Muscle layer of duodenum (tissue), 2 donors: ENCODE measurements around the gene MICAL1.

Source experiments
- H3K27ac ChIP-seq: one replicate; pipeline ENCODE4 v1.7.0; 2013; ENCODE audit warnings: mild to moderate bottlenecking, low read length
- H3K27me3 ChIP-seq: one replicate; pipeline ENCODE4 v1.7.0; 2013; ENCODE audit warnings: low read depth, mild to moderate bottlenecking, control low read depth, low read length
- H3K36me3 ChIP-seq, 2 donors: one replicate each; pipeline ENCODE4 v1.7.0; 2013; ENCODE audit warnings: low read length in 2 of 2, control low read depth in 1 of 2, mild to moderate bottlenecking in 1 of 2; ENCODE audit not compliant: insufficient read depth in 2 of 2, control insufficient read depth in 1 of 2
- H3K4me1 ChIP-seq, 2 donors: one replicate each; pipeline ENCODE4 v1.7.0; 2013; ENCODE audit warnings: low read length in 2 of 2, mild to moderate bottlenecking in 2 of 2, control low read depth in 1 of 2, moderate library complexity in 1 of 2; ENCODE audit not compliant: insufficient read depth in 2 of 2, control insufficient read depth in 1 of 2
- H3K4me3 ChIP-seq, 2 donors: one replicate each; pipeline ENCODE4 v1.7.0; 2013; ENCODE audit warnings: low read length in 2 of 2, low read depth in 1 of 2, mild to moderate bottlenecking in 1 of 2
- H3K9me3 ChIP-seq, 2 donors: one replicate each; pipeline ENCODE4 v1.7.0; 2013; ENCODE audit warnings: low read length in 2 of 2, control low read depth in 1 of 2, mild to moderate bottlenecking in 1 of 2; ENCODE audit not compliant: control insufficient read depth in 1 of 2
- donor health status: healthy.

The MICAL1 gene

DNA sequence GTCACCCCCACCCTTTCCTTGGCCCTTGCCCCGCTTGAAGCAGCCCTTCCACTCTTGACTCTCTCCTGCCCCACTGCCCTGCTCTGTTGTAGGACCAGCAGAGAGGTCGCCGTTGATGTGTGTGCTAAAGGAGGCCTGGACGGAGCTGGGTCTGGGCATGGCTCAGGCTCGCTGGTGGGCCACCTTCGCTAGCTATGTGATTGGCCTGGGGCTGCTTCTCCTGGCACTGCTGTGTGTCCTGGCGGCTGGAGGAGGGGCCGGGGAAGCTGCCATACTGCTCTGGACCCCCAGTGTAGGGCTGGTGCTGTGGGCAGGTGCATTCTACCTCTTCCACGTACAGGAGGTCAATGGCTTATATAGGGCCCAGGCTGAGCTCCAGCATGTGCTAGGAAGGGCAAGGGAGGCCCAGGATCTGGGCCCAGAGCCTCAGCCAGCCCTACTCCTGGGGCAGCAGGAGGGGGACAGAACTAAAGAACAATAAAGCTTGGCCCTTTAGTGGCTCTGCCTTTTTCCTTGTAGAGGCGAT is 12.1 kb downstream of the MICAL1 start:
- Histone ChIP-seq H3K4me1 (peaks cover 6 to 12% of the 10 kb centered on the region in 2 donors), H3K27ac (no peak overlapping the region), H3K36me3 (peaks cover 23 to 31% of the 10 kb centered on the region in 2 donors), H3K27me3 (no peaks in the 10 kb centered on the region), H3K4me3 (no peak overlapping the region), H3K9me3 (no peaks in the 10 kb centered on the region)

DNA sequence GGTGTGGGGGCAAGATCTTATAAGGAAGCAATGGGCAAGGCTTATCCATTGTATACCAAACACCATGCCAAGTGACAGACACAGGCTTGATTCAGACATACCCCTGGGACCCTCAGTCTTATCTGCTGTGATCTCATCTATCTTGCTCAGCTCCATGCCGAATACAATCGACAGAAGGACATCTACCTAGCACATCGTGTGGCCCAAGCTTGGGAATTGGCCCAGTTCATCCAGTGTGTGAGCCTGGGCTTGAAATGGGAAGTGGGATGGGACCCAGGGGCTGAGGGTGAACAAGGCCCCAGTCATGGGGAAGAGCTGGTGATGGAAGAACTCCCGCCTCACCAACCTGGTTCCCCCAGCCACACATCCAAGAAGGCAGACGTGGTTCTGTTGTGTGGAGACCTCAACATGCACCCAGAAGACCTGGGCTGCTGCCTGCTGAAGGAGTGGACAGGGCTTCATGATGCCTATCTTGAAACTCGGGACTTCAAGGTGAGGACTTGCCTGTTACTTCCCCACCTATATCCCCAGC is 13.1 kb downstream of the MICAL1 start:
- H3K9me3 ChIP-seq, result no peaks in the 10 kb centered on the region
- H3K4me3 ChIP-seq, result no peak overlapping the region
- peaks cover 6 to 12% of the 10 kb centered on the region in 2 donors for H3K4me1 ChIP-seq
- no peak overlapping the region for H3K27ac ChIP-seq
- H3K27me3 ChIP-seq, result no peaks in the 10 kb centered on the region
- H3K36me3 ChIP-seq, result peaks cover 23 to 31% of the 10 kb centered on the region in 2 donors

DNA sequence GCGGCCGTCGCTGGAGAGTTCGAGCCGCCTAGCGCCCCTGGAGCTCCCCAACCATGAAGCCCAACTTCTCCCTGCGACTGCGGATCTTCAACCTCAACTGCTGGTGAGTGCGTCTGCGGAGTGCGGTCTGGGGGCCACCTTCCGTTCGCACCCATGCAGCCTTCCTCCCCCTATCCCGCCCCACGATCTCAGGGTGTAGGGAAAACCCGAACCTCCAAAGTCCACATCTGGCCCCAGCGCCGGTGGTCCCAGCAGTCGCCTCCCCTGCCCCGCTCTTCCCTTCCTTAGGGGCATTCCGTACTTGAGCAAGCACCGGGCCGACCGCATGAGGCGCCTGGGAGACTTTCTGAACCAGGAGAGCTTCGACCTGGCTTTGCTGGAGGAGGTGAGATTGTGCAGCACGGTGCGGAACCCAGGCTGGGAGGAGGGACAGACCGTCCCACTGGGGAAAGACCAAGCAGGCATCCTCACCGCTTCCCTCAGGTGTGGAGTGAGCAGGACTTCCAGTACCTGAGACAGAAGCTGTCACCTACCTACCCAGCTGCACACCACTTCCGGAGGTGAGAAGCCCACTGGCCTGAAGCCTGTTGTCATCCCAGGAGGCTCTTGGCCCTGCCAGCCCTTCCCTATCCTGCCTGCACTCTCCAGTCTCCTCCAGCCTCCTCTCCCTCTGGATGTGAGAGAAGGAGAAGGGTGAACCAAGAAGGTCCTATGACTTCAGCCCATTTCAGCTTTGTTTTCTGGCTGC is 14.3 kb downstream of the MICAL1 start:
- Histone ChIP-seq H3K4me1 (peaks cover 6 to 12% of the 10 kb centered on the region in 2 donors), H3K27ac (peak overlapping the region; percentile 31), H3K4me3 (peak overlapping the region; percentile 66 to 90), H3K27me3 (no peaks in the 10 kb centered on the region), H3K36me3 (peaks cover 17 to 23% of the 10 kb centered on the region in 2 donors), H3K9me3 (no peaks in the 10 kb centered on the region)

DNA sequence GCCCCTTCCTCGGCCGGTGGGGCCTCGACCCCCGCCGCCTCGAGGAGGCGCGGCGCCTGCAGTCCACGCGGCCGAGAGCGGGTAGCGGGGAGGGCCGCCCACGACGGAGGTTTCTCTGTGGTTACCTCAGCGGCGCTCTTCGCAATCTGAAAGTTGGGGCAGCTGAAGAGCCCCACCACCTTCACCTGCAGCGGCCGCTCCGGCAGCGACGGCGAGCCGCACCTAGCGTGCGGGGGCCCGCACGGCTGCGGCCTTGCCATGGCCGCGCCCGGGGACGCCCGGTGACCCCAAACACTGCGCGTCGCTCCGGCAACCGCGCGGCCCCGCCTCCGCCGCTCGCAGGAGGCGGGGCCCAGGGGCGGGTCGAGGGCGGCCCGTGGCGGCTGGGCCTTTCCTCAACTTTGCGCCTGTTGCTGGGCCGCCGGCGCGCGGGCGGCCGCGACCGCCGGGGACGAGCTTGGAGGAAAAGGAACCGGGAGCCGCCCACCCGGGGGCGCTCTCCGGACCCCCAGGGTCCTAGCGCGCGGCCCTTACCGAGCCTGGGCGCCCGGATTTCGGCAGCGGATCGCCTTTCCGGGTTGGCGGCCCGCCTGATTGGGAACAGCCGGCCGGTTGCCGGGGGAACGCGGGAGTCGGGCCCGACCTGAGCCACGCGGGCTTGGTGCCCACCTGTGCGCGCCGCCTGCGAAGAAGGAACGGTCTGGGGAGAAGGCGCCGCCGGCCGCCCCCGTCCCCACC is 15.1 kb downstream of the MICAL1 start, which contains the start of the genes PPIL6 and SMPD2:
TSS of gene PPIL6 (minus strand) at position 298 of the 738 bp plus-strand sequence. CDS start at position 260, 38 bp downstream.
TSS of gene SMPD2 (plus strand) at position 394 of the 738 bp plus-strand sequence. CDS start 398 bp downstream, outside the sequence.
- peak within 1 kb of the TSS; percentile 31 for H3K27ac ChIP-seq
- no peaks in the 10 kb centered on the region for H3K27me3 ChIP-seq
- no peaks in the 10 kb centered on the region for H3K9me3 ChIP-seq
- peaks cover 6 to 12% of the 10 kb centered on the region in 2 donors for H3K4me1 ChIP-seq
- peaks cover 12 to 23% of the 10 kb centered on the region in 2 donors for H3K36me3 ChIP-seq
- H3K4me3 ChIP-seq, result peak within 1 kb of the TSS; percentile 66 to 90

DNA sequence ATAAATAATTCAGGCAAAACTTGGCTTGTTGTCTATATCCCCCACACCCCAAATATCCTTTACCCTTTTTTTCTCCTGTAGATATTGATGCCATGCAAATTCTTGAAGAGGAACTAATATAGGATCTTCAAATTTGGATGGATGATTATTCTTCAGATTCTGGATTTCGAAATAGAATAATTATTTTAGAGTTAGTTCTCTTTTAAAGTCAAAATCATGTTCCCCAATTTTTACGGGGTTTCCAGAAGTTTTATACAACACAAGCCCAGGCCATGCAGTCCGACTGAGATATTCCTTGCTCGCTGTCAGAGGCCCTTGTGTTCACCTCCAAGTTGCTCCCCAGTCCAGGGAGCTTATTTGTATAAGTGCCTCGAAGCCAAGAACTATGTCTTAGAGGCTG is 19.5 kb downstream of the MICAL1 start:
- Histone ChIP-seq H3K4me1 (no peaks in the 10 kb centered on the region), H3K36me3 (no peaks in the 10 kb centered on the region), H3K4me3 (no peak overlapping the region), H3K27me3 (no peaks in the 10 kb centered on the region), H3K9me3 (no peaks in the 10 kb centered on the region), H3K27ac (no peak overlapping the region)

DNA sequence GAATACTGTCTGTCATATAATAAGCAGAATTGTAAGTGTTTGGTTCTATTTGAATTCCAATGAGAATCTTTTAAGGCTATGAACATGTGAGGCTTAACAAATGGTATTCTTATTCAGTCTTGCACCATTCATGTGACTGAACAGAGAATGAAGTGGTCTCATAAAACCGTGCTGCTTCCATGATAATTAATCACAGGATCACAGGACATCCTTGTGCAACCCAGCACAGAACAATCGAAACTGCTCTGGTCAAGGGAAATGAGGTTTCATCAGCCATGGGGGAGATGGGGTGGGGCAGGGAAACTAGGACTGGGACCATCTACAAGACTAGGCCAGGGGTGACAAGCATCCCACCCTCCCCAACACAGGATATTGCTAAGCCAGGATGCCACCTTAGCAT is 21.1 kb downstream of the MICAL1 start:
- Histone ChIP-seq H3K4me1 (no peaks in the 10 kb centered on the region), H3K36me3 (no peaks in the 10 kb centered on the region), H3K27me3 (no peaks in the 10 kb centered on the region), H3K27ac (no peak overlapping the region), H3K9me3 (no peaks in the 10 kb centered on the region), H3K4me3 (no peak overlapping the region)

DNA sequence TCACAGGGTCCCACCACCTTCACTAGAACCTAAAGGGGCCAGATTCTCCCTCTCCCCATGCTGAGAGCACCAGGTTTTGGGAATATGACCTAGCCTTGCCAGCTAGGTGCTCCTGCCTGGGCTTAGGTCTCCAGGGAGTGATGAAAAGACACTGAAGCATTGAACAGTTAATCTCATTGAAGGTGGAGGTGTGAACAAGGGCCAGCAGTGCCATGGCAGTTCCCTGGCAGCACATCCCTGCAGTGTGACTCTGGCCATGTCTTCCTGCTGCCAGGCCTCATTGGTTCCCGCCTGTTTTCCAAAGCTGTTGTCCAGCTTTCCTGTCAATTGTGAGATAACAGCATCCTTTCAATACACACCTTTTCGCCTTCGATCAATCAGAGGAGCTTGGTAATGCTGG is 26.1 kb downstream of the MICAL1 start:
- H3K4me1 ChIP-seq, result no peaks in the 10 kb centered on the region
- H3K9me3 ChIP-seq, result no peaks in the 10 kb centered on the region
- no peak overlapping the region for H3K27ac ChIP-seq
- H3K4me3 ChIP-seq, result no peak overlapping the region
- no peaks in the 10 kb centered on the region for H3K27me3 ChIP-seq
- H3K36me3 ChIP-seq, result no peaks in the 10 kb centered on the region

DNA sequence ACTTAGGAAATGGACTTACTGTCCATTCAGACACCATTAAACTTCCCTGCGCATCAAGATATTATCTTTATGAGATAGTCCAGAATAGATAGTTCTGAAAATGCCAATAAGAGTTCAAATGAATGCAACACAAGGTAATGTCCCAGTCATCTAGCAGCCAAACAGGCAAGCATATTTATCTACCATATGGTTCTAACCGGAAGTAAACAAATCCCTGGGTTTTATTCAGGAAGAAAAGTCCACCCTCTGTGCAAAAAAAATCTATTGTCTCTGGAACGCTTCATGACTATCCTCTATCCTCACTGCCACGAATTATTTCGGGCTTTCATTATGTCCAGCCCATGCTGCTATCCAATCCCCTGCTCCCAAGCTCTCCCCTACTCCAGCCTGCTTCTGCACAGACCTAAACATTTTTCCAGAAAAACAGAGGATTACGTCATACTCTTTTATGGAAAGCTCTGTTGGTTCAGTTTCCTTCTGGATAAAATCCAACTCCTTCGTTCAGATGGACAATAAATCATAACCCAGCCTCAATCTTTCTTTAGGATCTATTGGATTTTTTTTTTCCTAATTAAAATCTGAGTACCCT is 26.6 kb downstream of the MICAL1 start:
- H3K27me3 ChIP-seq, result no peaks in the 10 kb centered on the region
- H3K36me3 ChIP-seq, result no peaks in the 10 kb centered on the region
- no peaks in the 10 kb centered on the region for H3K9me3 ChIP-seq
- no peak overlapping the region for H3K27ac ChIP-seq
- H3K4me1 ChIP-seq, result no peaks in the 10 kb centered on the region
- H3K4me3 ChIP-seq, result peak overlapping the region; percentile 2 to 41

DNA sequence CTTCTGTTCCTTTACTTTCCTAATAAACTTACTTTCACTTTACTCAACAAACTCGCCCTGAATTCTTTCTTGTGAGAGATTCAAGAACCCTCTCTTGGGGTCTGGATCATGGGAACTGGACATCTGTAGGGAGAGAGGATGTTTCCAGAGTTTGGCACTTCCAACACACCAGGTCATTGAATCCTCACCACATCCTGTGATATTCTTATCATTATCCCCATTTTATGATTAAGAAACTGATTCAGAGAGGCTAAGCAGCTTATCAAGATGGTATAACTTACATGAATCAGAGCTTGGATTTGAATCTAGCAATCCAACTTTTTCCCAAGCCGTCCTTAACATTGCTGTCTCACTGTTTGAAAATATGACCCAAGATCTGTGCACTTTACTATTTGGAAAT is 30.6 kb downstream of the MICAL1 start:
- Histone ChIP-seq H3K27ac (no peak overlapping the region), H3K4me1 (no peaks in the 10 kb centered on the region), H3K9me3 (no peaks in the 10 kb centered on the region), H3K27me3 (no peaks in the 10 kb centered on the region), H3K4me3 (no peak overlapping the region), H3K36me3 (no peaks in the 10 kb centered on the region)

DNA sequence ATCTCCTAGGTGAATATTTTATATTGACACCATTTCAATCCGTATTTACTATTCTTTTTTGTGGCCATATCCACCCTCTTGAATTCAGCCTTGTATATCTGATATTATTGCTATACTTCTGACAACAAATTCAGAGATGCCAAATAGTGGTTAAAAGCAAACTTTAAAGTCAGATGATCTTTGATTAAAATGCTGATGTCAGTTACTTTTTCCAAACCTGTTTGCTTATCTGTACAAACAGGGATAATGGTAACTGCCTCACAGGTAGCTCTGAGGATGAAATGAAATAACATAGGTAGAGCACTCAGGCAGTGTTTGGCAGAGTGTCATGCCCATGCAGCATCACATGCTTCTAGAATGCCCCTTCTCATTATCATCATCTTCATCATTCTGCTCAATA is 34.4 kb downstream of the MICAL1 start:
- no peaks in the 10 kb centered on the region for H3K9me3 ChIP-seq
- no peak overlapping the region for H3K27ac ChIP-seq
- H3K27me3 ChIP-seq, result no peaks in the 10 kb centered on the region
- H3K4me1 ChIP-seq, result no peaks in the 10 kb centered on the region
- no peaks in the 10 kb centered on the region for H3K36me3 ChIP-seq
- no peak overlapping the region for H3K4me3 ChIP-seq

DNA sequence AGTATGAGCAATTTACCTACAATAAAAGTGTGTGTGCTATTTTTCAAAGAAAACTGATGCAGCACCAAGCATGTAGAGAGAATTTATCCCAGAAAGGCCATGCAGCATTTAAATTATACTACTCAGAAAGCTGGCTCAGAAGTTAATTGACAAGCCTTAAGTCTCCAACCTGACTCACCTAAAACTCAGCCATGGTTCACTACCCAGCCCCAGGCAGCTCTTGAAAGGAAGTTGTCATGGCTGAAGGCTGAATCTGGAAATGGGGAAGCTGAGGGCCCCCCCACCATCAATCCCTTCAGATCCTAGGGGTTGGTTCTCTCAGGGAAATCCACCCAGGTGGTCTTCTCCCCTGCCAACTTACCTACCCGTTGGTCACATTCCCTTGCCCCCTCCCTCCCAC is 34.8 kb downstream of the MICAL1 start:
- Histone ChIP-seq H3K4me3 (no peak overlapping the region), H3K27me3 (no peaks in the 10 kb centered on the region), H3K4me1 (no peaks in the 10 kb centered on the region), H3K27ac (no peak overlapping the region), H3K36me3 (no peaks in the 10 kb centered on the region), H3K9me3 (no peaks in the 10 kb centered on the region)
